ENCODE results near the gene HOXB3.

HOXB3 gene

GRCh38 chr17:48597778-48598631 is 8.0 kb upstream of the HOXB3 start:
- DNase-seq (ENCODE audit: low spot score): peak; percentile 55

- DNase-seq (ENCODE audit: low spot score): no peak
Measured at GRCh38 chr17:48597528-48597777, 7.4 kb upstream of the HOXB3 start.

GRCh38 chr17:48596735-48597527 is 6.9 kb upstream of the HOXB3 start:
- DNase-seq (ENCODE audit: low spot score): no peak

DNA sequence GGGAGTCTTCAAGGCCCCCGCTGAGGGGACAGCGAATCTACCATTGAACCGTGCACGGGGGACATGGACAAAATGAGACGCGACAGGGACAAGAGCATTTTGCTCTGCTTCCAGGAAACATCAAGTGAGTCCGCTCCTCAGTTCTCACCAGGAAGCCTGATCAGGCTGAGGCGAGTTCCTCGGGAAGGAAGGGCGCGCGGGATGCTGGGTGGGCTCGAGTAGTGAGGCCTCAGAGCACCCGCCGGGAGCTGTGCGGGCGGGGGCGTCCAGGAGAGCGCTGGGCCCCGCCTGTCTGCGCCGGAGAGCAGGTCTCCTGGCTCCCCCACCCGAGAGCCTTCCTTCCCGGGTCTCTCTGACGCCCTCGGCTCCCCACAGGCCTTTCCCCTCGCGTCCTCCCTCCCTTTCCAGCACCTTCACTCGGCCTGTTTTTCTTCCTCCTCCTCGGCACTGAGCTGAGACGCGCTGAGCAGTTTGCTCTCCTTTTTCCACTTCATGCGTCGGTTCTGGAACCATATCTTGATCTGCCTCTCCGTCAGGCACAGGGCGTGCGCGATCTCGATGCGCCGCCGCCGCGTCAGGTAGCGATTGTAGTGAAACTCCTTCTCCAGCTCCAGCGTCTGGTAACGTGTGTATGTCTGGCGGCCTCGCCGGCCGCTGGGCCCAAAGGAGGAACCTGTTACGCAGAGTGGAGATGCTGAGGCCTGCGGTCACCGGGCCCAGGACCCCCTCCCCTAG is 6.1 kb upstream of the HOXB3 start:
- DNase-seq (ENCODE audit: low spot score): no peak

- DNase-seq (ENCODE audit: low spot score): no peak
Measured at GRCh38 chr17:48595278-48595999, 5.4 kb upstream of the HOXB3 start.

GRCh38 chr17:48594538-48595277 is 4.7 kb upstream of the HOXB3 start:
- DNase-seq (ENCODE audit: low spot score): no peak

DNA sequence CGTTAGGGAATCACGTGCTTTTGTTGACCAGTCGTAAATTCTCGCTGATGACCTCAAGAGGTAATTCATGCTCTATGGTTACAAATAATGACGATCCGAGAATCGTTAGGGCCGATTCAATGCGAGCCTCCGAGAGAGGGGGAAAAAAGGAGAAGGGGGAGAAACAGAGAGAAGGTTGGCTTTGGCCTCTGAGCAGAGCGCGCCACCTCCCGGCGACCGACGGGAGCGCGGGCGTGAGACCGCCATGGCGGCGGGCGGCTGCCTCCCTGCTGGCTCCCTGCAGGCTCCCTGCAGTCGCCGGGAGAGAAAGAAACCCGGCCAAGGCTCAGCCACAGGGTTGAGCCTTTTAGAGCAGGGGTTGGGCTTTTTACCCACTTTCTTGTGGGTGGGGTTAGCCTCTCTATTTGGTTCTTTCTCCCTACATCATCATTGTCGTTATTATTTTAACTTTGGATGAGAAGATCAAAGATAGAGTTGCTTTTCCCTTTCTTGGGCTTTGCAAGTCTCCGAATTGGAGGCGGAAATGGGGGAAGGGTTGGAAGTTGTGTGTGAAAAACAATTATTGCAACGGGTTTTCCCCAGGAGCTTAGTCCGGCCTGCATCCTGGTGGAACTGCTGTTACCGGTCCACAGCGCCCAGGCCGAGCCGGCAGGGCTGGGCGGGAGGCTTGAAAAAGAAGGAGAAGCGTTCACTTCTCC is 3.9 kb upstream of the HOXB3 start:
- DNase-seq (ENCODE audit: low spot score): peak; percentile 89

DNA sequence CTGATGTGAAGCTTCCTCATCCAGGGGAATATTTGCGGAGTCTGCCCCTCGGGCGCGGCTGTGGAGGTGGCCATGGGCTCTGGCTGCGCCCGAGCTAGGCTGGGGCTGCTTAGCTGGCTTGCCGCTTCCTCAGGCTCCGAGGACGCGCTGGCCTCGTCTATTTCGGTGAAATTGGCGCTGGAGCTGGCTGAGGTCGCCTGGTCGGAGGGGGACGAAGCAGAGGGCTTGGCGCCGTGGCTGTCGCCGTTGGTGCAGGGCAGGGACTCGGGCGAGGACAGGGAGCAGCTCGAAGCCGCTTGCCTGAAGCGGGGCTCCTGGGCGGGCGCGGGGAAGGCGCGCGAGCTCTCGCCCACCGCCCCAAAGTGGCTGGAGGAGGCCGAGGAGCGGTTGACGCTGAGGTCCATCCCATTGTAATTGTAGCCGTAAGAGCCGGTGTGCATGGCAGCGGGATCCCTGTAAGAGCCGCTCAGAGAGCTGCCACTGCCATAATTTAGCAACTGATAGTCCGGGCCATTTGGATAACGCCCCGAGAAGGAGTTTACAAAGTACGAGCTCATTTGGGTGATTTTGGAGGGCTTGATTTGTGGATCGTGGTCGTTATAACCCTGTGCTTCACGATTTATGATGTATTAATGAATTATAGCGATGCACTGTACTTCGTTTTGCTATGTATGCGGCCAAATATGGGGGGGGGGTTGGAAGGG is 3.2 kb upstream of the HOXB3 start, which contains the start of gene HOXB5:
HOXB5 (minus strand) TSS at position 654 of the 704 bp plus-strand sequence; CDS start at position 557, 97 bp downstream.
- DNase-seq (ENCODE audit: low spot score): no peak

DNA sequence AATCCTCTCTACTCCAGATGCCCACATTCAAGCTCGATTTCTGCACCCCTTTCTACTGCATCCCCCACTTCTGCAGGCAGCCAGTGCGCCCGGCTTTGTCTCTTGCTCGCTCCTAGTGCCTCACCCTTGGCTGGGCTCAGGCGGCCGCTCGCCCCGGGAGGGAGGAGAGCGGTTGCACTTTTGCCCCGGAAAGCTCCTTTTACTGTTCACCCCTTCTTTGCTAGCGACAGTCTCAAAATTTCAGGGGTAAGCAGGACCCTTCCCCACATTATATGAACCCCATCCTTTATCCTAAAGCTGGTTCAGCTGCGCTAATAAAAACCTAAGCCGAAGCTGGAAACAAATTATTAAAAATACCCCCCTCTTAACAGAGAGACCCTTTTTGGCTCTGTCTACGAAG is 2.5 kb upstream of the HOXB3 start:
- DNase-seq (ENCODE audit: low spot score): no peak

GRCh38 chr17:48592057-48592514 is 2.0 kb upstream of the HOXB3 start:
- DNase-seq (ENCODE audit: low spot score): no peak

DNA sequence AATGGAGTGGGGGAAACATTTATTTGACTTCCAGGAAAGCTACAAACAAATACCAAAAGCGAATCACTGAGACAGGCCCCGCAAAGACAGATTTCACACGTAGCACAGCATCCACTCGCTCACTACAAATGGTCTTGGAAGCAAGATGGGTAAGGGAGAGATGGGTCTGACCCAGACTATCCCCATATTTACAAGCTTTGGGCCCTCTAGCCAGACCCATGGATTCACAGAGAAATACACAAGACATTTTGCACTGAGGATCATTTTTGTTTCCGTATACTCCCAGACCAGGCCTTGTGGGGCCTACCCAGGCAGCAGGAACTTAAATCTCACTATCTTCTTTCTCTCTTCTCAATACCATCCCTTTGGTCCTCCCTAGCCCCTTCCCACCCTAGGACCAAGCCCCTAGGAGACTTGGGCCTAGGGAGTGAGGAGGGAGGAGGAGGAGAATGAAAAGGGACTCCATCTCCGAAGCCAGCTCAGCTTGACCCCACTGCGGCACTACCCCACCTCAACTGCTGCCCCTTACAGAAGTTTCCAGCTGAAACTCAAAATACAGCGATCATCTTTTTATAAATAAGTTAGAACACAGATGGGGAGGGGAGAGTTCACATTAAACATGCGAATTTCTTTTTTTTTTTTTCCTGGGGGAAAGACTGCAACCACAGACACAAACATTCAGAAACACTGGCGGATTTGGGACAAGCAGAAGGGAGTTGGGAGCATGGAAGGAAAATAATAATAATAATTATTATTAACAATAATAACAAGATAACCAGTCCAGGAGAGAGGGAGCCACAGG is 1.4 kb upstream of the HOXB3 start:
- DNase-seq (ENCODE audit: low spot score): no peak

GRCh38 chr17:48590607-48591161 is 643 bp upstream of the HOXB3 start:
- DNase-seq (ENCODE audit: low spot score): no peak

DNA sequence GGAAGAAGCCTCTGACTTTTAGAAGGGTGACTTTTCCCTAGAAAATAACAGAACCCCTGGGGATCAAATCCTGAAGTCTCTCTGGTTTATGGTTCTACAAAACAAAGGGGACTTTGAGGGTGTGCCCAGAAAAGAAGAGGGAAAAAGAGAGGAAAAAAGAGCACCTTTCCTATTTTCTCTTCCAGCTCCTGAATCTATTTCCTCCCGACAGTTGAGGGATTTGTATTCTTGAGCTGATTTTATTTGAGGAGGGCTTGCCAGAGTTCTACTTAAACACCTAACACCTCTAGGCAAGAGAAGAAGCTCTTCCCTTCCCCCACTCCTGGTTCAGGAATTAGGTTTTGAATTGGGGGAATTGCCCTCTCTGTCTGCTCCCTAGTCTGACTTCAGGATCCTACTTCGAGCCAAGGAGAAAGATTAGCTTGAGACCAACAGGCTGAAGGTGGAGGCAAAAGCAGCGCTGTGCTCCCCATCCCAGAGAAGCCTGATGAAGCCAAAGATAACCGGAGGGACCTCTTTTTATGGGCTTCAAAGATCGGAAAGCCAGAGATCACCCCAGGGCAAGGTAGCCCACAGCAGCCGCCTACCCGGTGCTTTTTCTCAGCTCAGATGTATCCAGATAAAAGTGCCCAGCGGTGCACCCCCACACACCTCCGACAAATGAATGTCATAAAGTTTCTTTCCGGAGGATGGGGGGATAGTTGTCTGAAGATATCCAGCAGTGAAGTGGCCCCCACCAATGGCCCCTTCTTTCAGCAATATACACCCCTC is 796 bp downstream of the HOXB3 start:
- no peak for DNase-seq (ENCODE audit: low spot score)

- DNase-seq (ENCODE audit: low spot score): no peak
Measured at GRCh38 chr17:48588528-48588927, 1.5 kb downstream of the HOXB3 start.

DNA sequence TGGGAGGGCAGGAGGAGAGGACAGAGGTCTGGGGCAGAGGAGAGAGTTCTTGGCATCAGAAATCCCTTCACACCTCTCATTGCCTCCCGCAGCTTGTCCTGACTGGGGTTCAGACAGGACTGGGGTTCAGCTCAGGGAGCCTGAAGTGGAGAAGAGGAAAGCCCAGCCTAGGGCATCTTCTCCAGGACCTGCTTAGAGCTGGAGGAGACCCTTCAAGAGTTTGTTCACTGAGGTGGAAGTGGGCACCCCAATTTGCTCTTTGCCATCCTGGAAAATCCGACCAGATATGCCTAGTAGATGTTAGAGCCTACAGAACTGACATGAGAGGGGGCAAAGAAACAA is 2.0 kb downstream of the HOXB3 start:
- no peak for DNase-seq (ENCODE audit: low spot score)

GRCh38 chr17:48587276-48588073 is 2.6 kb downstream of the HOXB3 start:
- DNase-seq (ENCODE audit: low spot score): no peak
